Liver (tissue), 9 donors: ENCODE results near the gene BIN1. TPM values are rescaled to one million over a fixed set of nuclear protein-coding genes. Genes with fewer than 3 reads are reported as not detected.
A peak's percentile ranks its signal among the peaks of the same experiment; 100 is the strongest.

Source experiments
- DNase-seq: peaks from one replicate; pipeline ENCODE4 v3.0.0-alpha.2; 2017; ENCODE audit warnings: low spot score
- H3K27ac ChIP-seq, 2 donors: one replicate each; pipeline ENCODE4 v1.7.0; 2013; ENCODE audit warnings: inconsistent platforms in 2 of 2, low read length in 2 of 2, control low read depth in 1 of 2, low read depth in 1 of 2, mild to moderate bottlenecking in 1 of 2
- H3K27me3 ChIP-seq, 4 donors: one replicate each; pipeline versions ENCODE4 v1.6.1 to v1.7.0; 2013; ENCODE audit warnings: low read length in 3 of 4, inconsistent platforms in 1 of 4, mild to moderate bottlenecking in 1 of 4, moderate library complexity in 1 of 4; ENCODE audit not compliant: control insufficient read depth in 4 of 4, insufficient read depth in 4 of 4
- H3K36me3 ChIP-seq, 4 donors: one replicate each; pipeline versions ENCODE4 v1.6.1 to v1.7.0; 2013; ENCODE audit warnings: low read length in 3 of 4, mild to moderate bottlenecking in 3 of 4, low read depth in 1 of 4, moderate library complexity in 1 of 4; ENCODE audit not compliant: control insufficient read depth in 4 of 4, insufficient read depth in 3 of 4
- H3K4me1 ChIP-seq, 4 donors: one replicate each; pipeline versions ENCODE4 v1.6.1 to v1.7.0; 2013; ENCODE audit warnings: low read length in 3 of 4, mild to moderate bottlenecking in 3 of 4, moderate library complexity in 1 of 4; ENCODE audit not compliant: control insufficient read depth in 4 of 4, insufficient read depth in 4 of 4
- H3K4me3 ChIP-seq, 3 donors: one replicate each; pipeline versions ENCODE4 v1.6.1 to v1.7.0; 2013; ENCODE audit warnings: low read length in 3 of 3, control low read depth in 1 of 3, low read depth in 1 of 3, mild to moderate bottlenecking in 1 of 3
- H3K9ac ChIP-seq, 2 donors: one replicate each; pipeline ENCODE4 v1.7.0; 2013; ENCODE audit warnings: low read length in 2 of 2, mild to moderate bottlenecking in 2 of 2, moderate library complexity in 2 of 2, control low read depth in 1 of 2, low read depth in 1 of 2
- H3K9me3 ChIP-seq, 4 donors: one replicate each; pipeline versions ENCODE4 v1.6.1 to v1.7.0; 2013; ENCODE audit warnings: low read length in 3 of 4; ENCODE audit not compliant: control insufficient read depth in 4 of 4
- ATF3 ChIP-seq: IDR thresholded peaks from 2 replicates; pipeline ENCODE4 v1.6.1; 2016; ENCODE audit warnings: antibody characterized with exemption
- EGR1 ChIP-seq, 2 donors: IDR thresholded peaks; 2 replicates each; pipeline ENCODE4 v1.6.1; 2016 to 2018; ENCODE audit warnings: antibody characterized with exemption in 2 of 2, low read depth in 2 of 2
- FOXA1 ChIP-seq: IDR thresholded peaks from 2 replicates; pipeline ENCODE4 v1.6.1; 2016; ENCODE audit warnings: antibody characterized with exemption
- FOXA2 ChIP-seq: IDR thresholded peaks from 2 replicates; pipeline ENCODE4 v1.6.1; 2016; ENCODE audit warnings: antibody characterized with exemption
- GABPA ChIP-seq, 2 donors: IDR thresholded peaks in 1 of 2; conservative IDR thresholded peaks in 1 of 2; 2 replicates each; pipeline ENCODE4 v1.6.1; 2016; ENCODE audit warnings: antibody characterized with exemption in 2 of 2, mild to moderate bottlenecking in 1 of 2, moderate library complexity in 1 of 2
- HNF4A ChIP-seq, 2 donors: conservative IDR thresholded peaks; 2 replicates each; pipeline ENCODE4 v1.6.1; 2016; ENCODE audit warnings: antibody characterized with exemption in 2 of 2, mild to moderate bottlenecking in 2 of 2
- HNF4G ChIP-seq: IDR thresholded peaks from 2 replicates; pipeline ENCODE4 v1.6.1; 2016; ENCODE audit warnings: antibody characterized with exemption
- MAX ChIP-seq: IDR thresholded peaks from 2 replicates; pipeline ENCODE4 v1.6.1; 2016; ENCODE audit warnings: antibody characterized with exemption
- NR2F2 ChIP-seq: IDR thresholded peaks from 2 replicates; pipeline ENCODE4 v1.6.1; 2016; ENCODE audit warnings: antibody characterized with exemption
- RAD21 ChIP-seq, 2 donors: IDR thresholded peaks; 2 replicates each; pipeline ENCODE4 v1.6.1; 2016; ENCODE audit warnings: antibody characterized with exemption in 2 of 2, mild to moderate bottlenecking in 2 of 2
- REST ChIP-seq: IDR thresholded peaks from 2 replicates; pipeline ENCODE4 v1.6.1; 2016; ENCODE audit warnings: antibody characterized with exemption, mild to moderate bottlenecking
- SP1 ChIP-seq: IDR thresholded peaks from 2 replicates; pipeline ENCODE4 v1.6.1; 2018; ENCODE audit warnings: antibody characterized with exemption, mild to moderate bottlenecking
- TAF1 ChIP-seq: conservative IDR thresholded peaks from 2 replicates; pipeline ENCODE4 v1.6.1; 2016; ENCODE audit warnings: antibody characterized with exemption, mild to moderate bottlenecking
- YY1 ChIP-seq: IDR thresholded peaks from 2 replicates; pipeline ENCODE4 v1.6.1; 2016; ENCODE audit warnings: antibody characterized with exemption, mild to moderate bottlenecking
- ZBTB33 ChIP-seq: IDR thresholded peaks from 2 replicates; pipeline ENCODE4 v1.6.1; 2016; ENCODE audit warnings: antibody characterized with exemption
- WGBS: extraction: QIAGEN DNeasy Blood & Tissue Kit; methylation state at CpG from one replicate; pipeline ENCODE4 v1.1.7; 2013; 5-methylcytosine and 5-hydroxymethylcytosine counted together
- polyA plus RNA-seq, 2 donors: library from polyadenylated mRNA; stranded (reverse) in 1 of 2; unstranded in 1 of 2; fragments of 200-250 nt in 1 of 2; fragments of >200 nt in 1 of 2; fragmentation: Nextera tagmentation in 1 of 2; extraction: Ambion mirVana in 1 of 2; gene quantifications; one replicate each; pipeline versions ENCODE4 v1.2.1 to v1.2.3, GENCODE V29; 2013 to 2015
- total RNA-seq, 2 donors: library from RNA; depleted of rRNA; stranded (reverse); fragments of >200 nt; gene quantifications; one replicate each; pipeline ENCODE4 v1.2.3, GENCODE V29; 2014
- donor health status: healthy.
- donor health status: healthy.
- donor health status: healthy.
- donor health status: healthy.
- donor health status: healthy.

The BIN1 gene
- total and polyA plus RNA-seq, 4 donors: 13.3 to 21.5 (median 15.0) TPM

- TF ChIP-seq REST (no peak), GABPA (IDR thresholded peaks at IDR 0.05 in 1 of 2, conservative IDR thresholded peaks at IDR 0.05 in 1 of 2) (no peak), SP1 (no peak)
Observed at GRCh38 chr2:127072396-127072795, 34.6 kb downstream of the BIN1 start (continued).

GRCh38 chr2:127071901-127072328, 35.0 kb downstream of the BIN1 start:
- Histone ChIP-seq H3K9ac (no peak overlapping the region), H3K36me3 (peaks cover 0 to 13% (median 1%) of the 10 kb centered on the region in 4 donors), H3K27me3 (no peaks in the 10 kb centered on the region), H3K9me3 (no peaks in the 10 kb centered on the region), H3K4me1 (peaks cover 3 to 9% (median 5%) of the 10 kb centered on the region in 4 donors), H3K27ac (no peak overlapping the region), H3K4me3 (no peak overlapping the region)
- TF ChIP-seq FOXA2 (no peak), REST (no peak), ATF3 (no peak)
- peak; percentile 44 for DNase-seq
- WGBS: 90% methylated on average over 9 of the region's 9 CpGs

- H3K9ac ChIP-seq: no peak overlapping the region
- WGBS: 95% methylated on average over 11 of the region's 11 CpGs
- peaks cover 0 to 13% (median 1%) of the 10 kb centered on the region in 4 donors for H3K36me3 ChIP-seq
- DNase-seq: no peak
- H3K4me1 ChIP-seq: peaks cover 3 to 9% (median 6%) of the 10 kb centered on the region in 4 donors
- H3K9me3 ChIP-seq: no peaks in the 10 kb centered on the region
- no peak overlapping the region for H3K4me3 ChIP-seq
- H3K27ac ChIP-seq: no peak overlapping the region
- H3K27me3 ChIP-seq: no peaks in the 10 kb centered on the region
- TF ChIP-seq NR2F2: no peak
- no peak for TF ChIP-seq SP1
- no peak for TF ChIP-seq YY1
- TF ChIP-seq FOXA1: no peak
- TF ChIP-seq ATF3: no peak
- no peak for TF ChIP-seq HNF4G
- no peak for TF ChIP-seq RAD21 (IDR thresholded peaks at IDR 0.05)
- TF ChIP-seq TAF1: no peak
- TF ChIP-seq REST: no peak
- no peak for TF ChIP-seq MAX
- no peak for TF ChIP-seq HNF4A (conservative IDR thresholded peaks at IDR 0.05)
- TF ChIP-seq EGR1 (IDR thresholded peaks at IDR 0.05; ENCODE audit: low read depth in 2 of 2): no peak
- no peak for TF ChIP-seq ZBTB33
- TF ChIP-seq FOXA2: no peak
Observed at GRCh38 chr2:127070221-127070620, 36.7 kb downstream of the BIN1 start.
